Measurements from ENCODE around the gene SLC49A3. TPM values are rescaled to one million over a fixed set of nuclear protein-coding genes. Genes with fewer than 3 reads are reported as not detected.
A peak's percentile ranks its signal among the peaks of the same experiment; 100 is the strongest.

Gene SLC49A3
- 5.7 and 8.8 TPM in 2 replicates for total RNA-seq (2021; fragmentation: NEBNext Ultra II Directional; extraction: Animal tissue kit (Norgen Biotek cat#: 25700))
- 5.0 and 6.7 TPM in 2 replicates for polyA plus RNA-seq (2011; rRNA removed)
- 5.4 TPM for polyA plus RNA-seq (2011; cell fraction: cytosol; rRNA removed)
- 16.0 TPM for polyA plus RNA-seq (2011; cell fraction: nucleus; rRNA removed)
- polyA plus RNA-seq (2012, experiment 1 of 2): 2.3 to 6.0 TPM (median 5.7 TPM) in 4 replicates
- 3.0 TPM for polyA plus RNA-seq (2012, experiment 2 of 2)
- polyA plus RNA-seq (2013, experiment 1 of 2): 2.3 TPM
- polyA plus RNA-seq (2013, experiment 2 of 2): 1.9 TPM
- polyA minus RNA-seq (2011; rRNA and poly(A)+ RNA removed): 0.98 and 2.7 TPM in 2 replicates
- 2.9 TPM for polyA minus RNA-seq (2011; cell fraction: cytosol; rRNA and poly(A)+ RNA removed)
- 9.7 TPM for polyA minus RNA-seq (2011; cell fraction: nucleus; rRNA and poly(A)+ RNA removed)
- long read RNA-seq, experiment 1, partial matches to known transcripts: 0 of 3 reads
- long read RNA-seq, experiment 1, other reads (novel, unspliced or antisense): 2 of 3 reads
- long read RNA-seq, experiment 2: 0 reads

DNA sequence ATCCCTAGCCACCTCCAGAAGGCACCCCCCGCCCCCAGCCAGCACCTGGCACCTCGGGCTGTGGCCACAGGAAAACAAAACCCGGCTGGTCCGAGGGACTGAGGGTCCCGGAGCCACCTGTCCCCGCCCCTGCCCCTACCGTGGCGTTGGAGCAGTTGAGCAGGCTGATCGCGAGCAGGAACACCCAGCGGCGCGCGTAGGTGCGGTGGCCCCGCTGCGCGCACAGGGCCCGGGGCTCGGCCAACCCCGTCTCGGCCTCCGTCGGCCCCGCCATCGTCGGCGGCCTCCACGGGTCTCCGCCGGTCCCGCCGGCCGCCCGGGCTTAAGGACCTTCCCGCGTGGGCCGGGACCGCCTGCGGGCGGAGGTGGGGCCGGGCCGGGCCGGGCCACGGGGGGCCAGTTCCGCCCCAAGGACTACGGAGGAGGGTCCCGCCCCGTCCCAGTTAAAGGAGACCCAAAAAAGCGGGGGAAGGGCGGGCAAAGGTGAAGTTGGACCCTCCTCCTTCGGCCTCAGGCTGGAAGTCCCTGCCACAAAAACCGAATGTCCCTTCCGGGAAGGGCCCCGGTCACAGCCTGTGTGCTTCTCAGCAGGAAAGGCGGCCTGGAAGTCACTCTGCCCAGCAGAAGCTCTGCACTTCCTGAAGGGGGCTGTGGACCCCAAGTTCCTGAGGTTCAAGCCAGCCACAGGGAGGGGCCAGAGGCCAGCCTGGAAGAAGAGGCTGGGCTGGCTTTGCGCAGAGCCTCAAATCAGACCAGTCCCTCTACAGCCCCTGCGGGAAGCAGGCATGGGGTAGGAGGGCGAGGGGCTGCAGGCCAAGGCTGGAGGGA, at the start of gene SLC49A3:
SLC49A3 (minus strand) TSS at position 298 of the 828 bp plus-strand sequence; CDS start at position 274, 24 bp downstream.
- Histone ChIP-seq H3K36me3 (ENCODE audit: control insufficient read depth in 2 of 4, insufficient read depth in 4 of 4, low read length in 3 of 4) (no peaks in the 10 kb centered on the region), H3K4me3 (ENCODE audit: extremely low read depth in 1 of 4, insufficient read depth in 2 of 4, low read depth in 3 of 4, low read length in 4 of 4) (peak within 1 kb of the TSS; percentile 33 to 66 (median 46)), H3K56ac (replicated peaks; ENCODE audit: insufficient read length, low read depth, low read length) (peak within 1 kb of the TSS; percentile 55), H3K23ac (ENCODE audit: insufficient read length) (no peak within 1 kb of the TSS), H3K14ac (ENCODE audit: insufficient read length) (no peak within 1 kb of the TSS), H2BK120ac (replicated peaks; ENCODE audit: low read depth, low read length) (peak within 1 kb of the TSS; percentile 21), H2BK15ac (ENCODE audit: low read length) (peak within 1 kb of the TSS; percentile 99; the same call in 1 of the 2 replicates), H3K4me2 (ENCODE audit: insufficient read depth in 1 of 2, low read depth in 2 of 2, low read length in 2 of 2) (peak within 1 kb of the TSS; percentile 68 to 85), H2BK12ac (ENCODE audit: low read depth, low read length) (peak within 1 kb of the TSS; percentile 85; the same call in 1 of the 2 replicates), H3K79me1 (ENCODE audit: low read depth, low read length) (no peaks in the 10 kb centered on the region), H3K79me2 (ENCODE audit: control insufficient read depth in 1 of 2, insufficient read depth in 2 of 2, low read length in 2 of 2) (no peaks in the 10 kb centered on the region), H3K18ac (ENCODE audit: extremely low read depth, low read length) (peak within 1 kb of the TSS; percentile 90), H3K27me3 (replicated peaks in 1 of 4; ENCODE audit: control insufficient read depth in 3 of 4, extremely low read depth in 1 of 4, insufficient read depth in 3 of 4, low read length in 3 of 4) (peaks cover 0 to 4% (median 0%) of the 10 kb centered on the region in 4 experiments; a peak in 1 of 7 replicates), H3K4ac (replicated peaks; ENCODE audit: insufficient read length, low read depth, low read length) (no peak within 1 kb of the TSS), H2BK5ac (ENCODE audit: low read depth, low read length) (peak within 1 kb of the TSS; percentile 82; the same call in 1 of the 2 replicates), H2AK5ac (ENCODE audit: low read depth, low read length) (peak within 1 kb of the TSS; percentile 95; the same call in 1 of the 2 replicates), H4K20me1 (replicated peaks in 1 of 2; ENCODE audit: control insufficient read depth in 1 of 2, insufficient read depth in 2 of 2, low read length in 2 of 2) (peaks cover 0 to 4% of the 10 kb centered on the region in 2 experiments), H3K27ac (ENCODE audit: low read depth, low read length) (no peak within 1 kb of the TSS; the same call in 1 of the 2 replicates), H4K91ac (replicated peaks; ENCODE audit: insufficient read length, low read length) (peak within 1 kb of the TSS; percentile 71), H4K8ac (ENCODE audit: extremely low read depth, insufficient read depth, low read length) (peak within 1 kb of the TSS; percentile 81), H2AFZ (ENCODE audit: low read length) (peak within 1 kb of the TSS; percentile 31), H3K4me1 (replicated peaks in 1 of 4; ENCODE audit: control insufficient read depth in 3 of 4, insufficient read depth in 4 of 4, low read length in 3 of 4) (peaks cover 0 to 25% (median 14%) of the 10 kb centered on the region in 4 experiments; a peak in 6 of 7 replicates), H3K23me2 (ENCODE audit: low read depth, low read length) (peaks cover 6% of the 10 kb centered on the region; the same call in 1 of the 2 replicates), H3K9ac (replicated peaks in 1 of 4; ENCODE audit: extremely low read depth in 1 of 4, low read depth in 3 of 4, low read length in 3 of 4) (peak within 1 kb of the TSS in 2 of 4 experiments; percentile 26 to 50; a peak in 4 of 7 replicates), H2BK20ac (ENCODE audit: low read length) (no peak within 1 kb of the TSS), H3K9me3 (ENCODE audit: insufficient read depth in 2 of 2, low read depth in 1 of 2, low read length in 1 of 2) (no peaks in the 10 kb centered on the region), H4K5ac (ENCODE audit: insufficient read length, low read depth, low read length) (peak within 1 kb of the TSS; percentile 36)
- CTCF ChIA-PET (ENCODE audit: partially characterized antibody): interaction anchor here (0.6 kb wide), 1 partner anchor 208 kb away, joined by 3 read pairs; no protein-coding TSS in a partner anchor
- no peak for FAIRE-seq
- DNase-seq (ENCODE audit: low read depth in 1 of 2, low spot score in 2 of 2): peak in 1 of 2 experiments; percentile 77
- 5% methylated on average over 23 of the region's 59 CpGs; no CpG with 5 or more reads in 1 of the 2 experiments for WGBS, 2 experiments (ENCODE audit: extremely low coverage in 1 of 2, insufficient coverage in 1 of 2, insufficient read length in 1 of 2, insufficient replicate concordance in 2 of 2, low coverage in 1 of 2, low lambda C conversion rate in 2 of 2, missing lambda C conversion rate in 1 of 2)
- POLR2A ChIA-PET (ENCODE audit: partially characterized antibody): interaction anchor here (0.8 to 1.8 kb wide), 3 partner anchors 9 to 12 kb away, joined by 3 to 4 read pairs (median 4); no protein-coding TSS in a partner anchor
- TF ChIP-seq CBX5 (IDR thresholded peaks at IDR 0.05; ENCODE audit: low read depth, low read length) (no peak), POU5F1 (IDR thresholded peaks at IDR 0.05; ENCODE audit: low read depth, low read length) (no peak), RNF2 (IDR thresholded peaks at IDR 0.05; ENCODE audit: borderline replicate concordance, low read depth, low read length, missing control alignments, poor library complexity, severe bottlenecking) (no peak), POLR2AphosphoS5 (IDR thresholded peaks at IDR 0.05; ENCODE audit: low read depth, low read length) (no peak), SAP30 (IDR thresholded peaks at IDR 0.05; ENCODE audit: insufficient read depth, insufficient replicate concordance, low read length) (no peak), TAF7 (optimal IDR thresholded peaks at IDR 0.05; ENCODE audit: borderline replicate concordance, low read depth, low read length) (peak; percentile 43)
- TF ChIP-seq, protein P1, sequence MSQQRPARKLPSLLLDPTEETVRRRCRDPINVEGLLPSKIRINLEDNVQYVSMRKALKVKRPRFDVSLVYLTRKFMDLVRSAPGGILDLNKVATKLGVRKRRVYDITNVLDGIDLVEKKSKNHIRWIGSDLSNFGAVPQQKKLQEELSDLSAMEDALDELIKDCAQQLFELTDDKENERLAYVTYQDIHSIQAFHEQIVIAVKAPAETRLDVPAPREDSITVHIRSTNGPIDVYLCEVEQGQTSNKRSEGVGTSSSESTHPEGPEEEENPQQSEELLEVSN (IDR thresholded peaks at IDR 0.05): peak; percentile 24

All from H1 (cell line).